Large intestine (tissue), 3 donors: ENCODE measurements around the gene CDK19. TPM values are rescaled to one million over a fixed set of nuclear protein-coding genes. Genes with fewer than 3 reads are reported as not detected.
"Not testable (repeated sequence)": the region's sequence is repeated elsewhere in the genome, so short reads cannot be mapped to it uniquely, and the experiment has no call there.

Source experiments
- DNase-seq, 2 donors: peaks; one replicate each; pipeline versions ENCODE4 v3.0.0 to v3.0.0-alpha.2; 2013
- H3K27ac ChIP-seq: one replicate; pipeline ENCODE4 v1.5.1; 2013; ENCODE audit warnings: low read length
- H3K27me3 ChIP-seq: 2 replicates; pipeline ENCODE4 v1.6.1; 2013; ENCODE audit warnings: low read length; ENCODE audit not compliant: control insufficient read depth, insufficient read depth
- H3K36me3 ChIP-seq: 2 replicates; pipeline ENCODE4 v1.6.1; 2013; ENCODE audit warnings: low read length; ENCODE audit not compliant: control insufficient read depth, insufficient read depth
- H3K4me1 ChIP-seq: one replicate; pipeline ENCODE4 v1.6.1; 2013; ENCODE audit warnings: low read length; ENCODE audit not compliant: control insufficient read depth, insufficient read depth
- H3K4me3 ChIP-seq: one replicate; pipeline ENCODE4 v1.5.1; 2013; ENCODE audit warnings: low read length
- H3K9me3 ChIP-seq: one replicate; pipeline ENCODE4 v1.6.1; 2013; ENCODE audit warnings: mild to moderate bottlenecking, low read depth, low read length, moderate library complexity; ENCODE audit not compliant: control insufficient read depth
- WGBS: methylation state at CpG from one replicate; pipeline ENCODE4 v1.1.5; 2013; ENCODE audit warnings: low lambda C conversion rate; ENCODE audit not compliant: insufficient coverage; 5-methylcytosine and 5-hydroxymethylcytosine counted together
- polyA plus RNA-seq: library from polyadenylated mRNA; unstranded; fragments of 120-200 nt; gene quantifications from one replicate; pipeline ENCODE4 v1.2.1, GENCODE V29; 2013

Gene CDK19
- polyA plus RNA-seq, 1 donor, result 18.3 TPM

DNA sequence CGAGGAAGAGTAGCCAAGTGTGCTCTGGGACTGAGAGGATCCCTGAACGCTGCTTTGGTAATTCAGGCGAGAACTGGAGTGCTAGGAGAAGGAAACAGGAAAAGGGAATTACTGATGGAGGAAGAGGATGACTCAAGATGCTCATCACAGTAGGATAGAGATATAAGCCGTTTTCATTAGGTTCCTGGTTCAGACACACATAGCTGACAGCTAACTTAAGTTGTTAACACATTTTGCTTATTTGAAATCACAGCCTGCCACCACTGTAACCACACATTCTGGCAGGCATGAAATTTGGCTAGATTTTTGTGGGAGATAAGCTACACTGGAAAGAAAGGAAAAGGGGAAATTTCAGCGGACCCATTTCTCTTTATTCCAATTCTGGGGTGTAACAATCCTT is 200.7 kb downstream of the CDK19 start:
- Histone ChIP-seq H3K27me3 (no peaks in the 10 kb centered on the region), H3K4me3 (no peak overlapping the region), H3K9me3 (no peaks in the 10 kb centered on the region), H3K4me1 (peaks cover 1% of the 10 kb centered on the region), H3K27ac (no peak overlapping the region), H3K36me3 (peaks cover 30% of the 10 kb centered on the region)
- WGBS, result 63% methylated on average over 3 of the region's 5 CpGs
- no peak for DNase-seq

GRCh38 chr6:110614106-110614505 is 201.2 kb downstream of the CDK19 start:
- no peaks in the 10 kb centered on the region for H3K4me1 ChIP-seq
- no peak overlapping the region for H3K4me3 ChIP-seq
- peaks cover 26% of the 10 kb centered on the region for H3K36me3 ChIP-seq
- H3K27me3 ChIP-seq, result no peaks in the 10 kb centered on the region
- no peak overlapping the region for H3K27ac ChIP-seq
- no peak for DNase-seq
- no peaks in the 10 kb centered on the region for H3K9me3 ChIP-seq
- WGBS, result no CpG with 5 or more reads among the region's 1 CpG

DNA sequence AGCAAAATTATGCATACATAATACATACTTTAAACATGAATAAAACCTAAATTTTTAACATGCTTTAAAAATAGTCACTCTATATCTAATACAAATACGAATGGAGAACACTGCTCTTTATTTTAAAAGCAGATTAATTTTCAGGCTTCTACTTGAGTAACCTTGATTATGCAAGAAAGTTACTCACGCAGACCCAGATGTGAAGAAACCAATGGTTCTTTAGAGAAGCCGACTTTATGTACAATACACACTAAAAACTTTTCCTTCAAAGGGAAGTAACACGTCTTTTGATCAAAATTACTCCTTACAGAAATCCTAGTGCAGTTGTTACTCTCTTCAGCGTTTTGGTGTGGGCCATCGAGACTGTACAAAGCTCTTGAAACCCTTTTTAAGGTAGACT is 201.9 kb downstream of the CDK19 start:
- no peaks in the 10 kb centered on the region for H3K27me3 ChIP-seq
- H3K9me3 ChIP-seq, result no peaks in the 10 kb centered on the region
- peaks cover 26% of the 10 kb centered on the region for H3K36me3 ChIP-seq
- H3K27ac ChIP-seq, result no peak overlapping the region
- WGBS, result 100% methylated on average over 2 of the region's 6 CpGs
- H3K4me1 ChIP-seq, result no peaks in the 10 kb centered on the region
- no peak for DNase-seq
- no peak overlapping the region for H3K4me3 ChIP-seq

- DNase-seq, result no peak
- H3K36me3 ChIP-seq, result peaks cover 25% of the 10 kb centered on the region
- no peaks in the 10 kb centered on the region for H3K4me1 ChIP-seq
- no CpG with 5 or more reads among the region's 1 CpG for WGBS
- H3K27ac ChIP-seq, result no peak overlapping the region
- H3K9me3 ChIP-seq, result no peaks in the 10 kb centered on the region
- no peaks in the 10 kb centered on the region for H3K27me3 ChIP-seq
- no peak overlapping the region for H3K4me3 ChIP-seq
These were observed 203.0 kb downstream of the CDK19 start for GRCh38 chr6:110612298-110612697.

DNA sequence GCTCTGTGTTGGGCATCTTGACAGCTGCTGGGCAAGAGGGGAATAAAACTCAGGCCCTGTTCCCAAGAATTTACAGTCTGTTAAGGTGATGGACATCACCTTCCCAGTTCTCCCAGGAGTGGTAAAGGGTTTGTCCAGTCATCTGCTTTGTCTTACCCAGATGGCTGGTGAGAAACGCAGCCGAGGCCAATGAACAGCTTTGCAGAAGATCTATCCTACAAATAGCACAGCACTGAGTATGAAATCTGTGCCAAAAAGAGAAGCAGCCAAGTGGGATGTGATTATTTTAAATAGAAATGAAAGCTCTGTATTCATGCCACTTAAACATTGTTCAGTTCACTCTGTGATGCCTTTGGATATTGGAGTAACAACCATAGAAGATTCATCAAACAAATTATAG is 206.2 kb downstream of the CDK19 start:
- Histone ChIP-seq H3K4me3 (no peak overlapping the region), H3K9me3 (no peaks in the 10 kb centered on the region)
- no CpG with 5 or more reads among the region's 2 CpGs for WGBS

GRCh38 chr6:110608151-110608550 is 207.1 kb downstream of the CDK19 start:
- Histone ChIP-seq H3K27me3 (no peaks in the 10 kb centered on the region), H3K4me1 (no peaks in the 10 kb centered on the region), H3K4me3 (no peak overlapping the region), H3K27ac (no peak overlapping the region), H3K36me3 (peaks cover 11% of the 10 kb centered on the region), H3K9me3 (no peaks in the 10 kb centered on the region)
- DNase-seq, result no peak
- no CpG with 5 or more reads among the region's 2 CpGs for WGBS

More for the DNA sequence above, 206.2 kb downstream of the CDK19 start:
- Histone ChIP-seq H3K27ac (no peak overlapping the region), H3K36me3 (peaks cover 18% of the 10 kb centered on the region), H3K4me1 (no peaks in the 10 kb centered on the region), H3K27me3 (no peaks in the 10 kb centered on the region)
- no peak for DNase-seq

DNA sequence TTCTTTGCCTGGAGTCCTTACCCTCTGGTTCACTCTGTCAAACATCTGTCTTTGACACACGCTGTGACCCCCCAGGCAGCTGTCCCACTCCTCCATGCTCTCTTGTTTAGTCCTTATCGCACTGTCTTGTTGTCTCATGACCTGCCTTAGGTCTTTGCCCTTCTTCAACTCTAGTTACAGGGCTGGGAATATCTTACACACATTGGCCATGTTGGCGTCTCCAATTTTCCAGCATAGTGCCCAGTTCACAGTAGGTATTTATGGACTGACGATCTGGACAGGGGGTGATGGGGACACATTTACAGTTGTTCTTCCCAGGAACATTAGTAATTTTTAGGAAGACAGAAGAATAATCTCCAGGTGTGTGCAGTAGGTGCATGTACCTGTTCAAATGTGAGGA is 209.1 kb downstream of the CDK19 start:
- DNase-seq, result no peak
- Histone ChIP-seq H3K36me3 (peaks cover 3% of the 10 kb centered on the region), H3K4me1 (no peaks in the 10 kb centered on the region), H3K9me3 (no peaks in the 10 kb centered on the region), H3K27me3 (no peaks in the 10 kb centered on the region), H3K27ac (no peak overlapping the region), H3K4me3 (no peak overlapping the region)
- 86% methylated on average over 1 of the region's 4 CpGs for WGBS

DNA sequence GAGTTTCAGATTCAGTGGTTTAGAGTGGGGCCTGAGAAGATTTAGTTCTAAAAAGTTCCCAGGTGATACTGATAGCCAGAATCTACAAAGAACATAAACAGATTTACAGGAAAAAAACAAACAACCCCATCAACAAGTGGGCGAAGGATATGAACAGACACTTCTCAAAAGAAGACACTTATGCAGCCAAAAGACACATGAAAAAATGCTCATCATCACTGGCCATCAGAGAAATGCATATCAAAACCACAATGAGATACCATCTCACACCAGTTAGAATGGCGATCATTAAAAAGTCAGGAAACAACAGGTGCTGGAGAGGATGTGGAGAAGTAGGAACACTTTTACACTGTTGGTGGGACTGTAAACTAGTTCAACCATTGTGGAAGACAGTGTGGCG is 214.6 kb downstream of the CDK19 start:
- H3K36me3 ChIP-seq, H3K4me3 ChIP-seq, H3K9me3 ChIP-seq, H3K27ac ChIP-seq, H3K4me1 ChIP-seq, H3K27me3 ChIP-seq, DNase-seq: not testable (repeated sequence)
- WGBS, result no CpG with 5 or more reads among the region's 3 CpGs

GRCh38 chr6:110597761-110598160 is 217.5 kb downstream of the CDK19 start:
- Histone ChIP-seq H3K4me1 (no peaks in the 10 kb centered on the region), H3K4me3 (no peak overlapping the region), H3K27me3 (no peaks in the 10 kb centered on the region), H3K27ac (no peak overlapping the region), H3K36me3 (no peaks in the 10 kb centered on the region), H3K9me3 (no peaks in the 10 kb centered on the region)
- 100% methylated on average over 1 of the region's 3 CpGs for WGBS
- DNase-seq, result no peak

GRCh38 chr6:110596354-110596753 is 218.9 kb downstream of the CDK19 start:
- Histone ChIP-seq H3K4me3 (no peak overlapping the region), H3K27me3 (no peaks in the 10 kb centered on the region), H3K27ac (no peak overlapping the region), H3K9me3 (no peaks in the 10 kb centered on the region), H3K36me3 (no peaks in the 10 kb centered on the region), H3K4me1 (no peaks in the 10 kb centered on the region)
- DNase-seq, result no peak
- WGBS, result no CpG with 5 or more reads among the region's 3 CpGs

GRCh38 chr6:110595112-110595511 is 220.2 kb downstream of the CDK19 start:
- Histone ChIP-seq H3K27me3 (no peaks in the 10 kb centered on the region), H3K27ac (no peak overlapping the region), H3K4me1 (no peaks in the 10 kb centered on the region), H3K36me3 (no peaks in the 10 kb centered on the region), H3K9me3 (no peaks in the 10 kb centered on the region), H3K4me3 (no peak overlapping the region)
- no peak for DNase-seq
- no CpG with 5 or more reads among the region's 2 CpGs for WGBS
